HTR-8/SVneo (cell line): ENCODE results near the gene KATNA1.
"Not testable (repeated sequence)": the region's sequence is repeated elsewhere in the genome, so short reads cannot be mapped to it uniquely, and the experiment has no call there.

Source experiments
- DNase-seq: peaks from one replicate; pipeline ENCODE4 v3.0.0; 2011; ENCODE audit warnings: low spot score, mixed read lengths; ENCODE audit not compliant: insufficient read length
- FAIRE-seq: peaks from 2 replicates; lab custom pipeline; 2011; peaks lifted over from hg19 to GRCh38; lab: Jason Lieb, UNC

KATNA1 gene

DNA sequence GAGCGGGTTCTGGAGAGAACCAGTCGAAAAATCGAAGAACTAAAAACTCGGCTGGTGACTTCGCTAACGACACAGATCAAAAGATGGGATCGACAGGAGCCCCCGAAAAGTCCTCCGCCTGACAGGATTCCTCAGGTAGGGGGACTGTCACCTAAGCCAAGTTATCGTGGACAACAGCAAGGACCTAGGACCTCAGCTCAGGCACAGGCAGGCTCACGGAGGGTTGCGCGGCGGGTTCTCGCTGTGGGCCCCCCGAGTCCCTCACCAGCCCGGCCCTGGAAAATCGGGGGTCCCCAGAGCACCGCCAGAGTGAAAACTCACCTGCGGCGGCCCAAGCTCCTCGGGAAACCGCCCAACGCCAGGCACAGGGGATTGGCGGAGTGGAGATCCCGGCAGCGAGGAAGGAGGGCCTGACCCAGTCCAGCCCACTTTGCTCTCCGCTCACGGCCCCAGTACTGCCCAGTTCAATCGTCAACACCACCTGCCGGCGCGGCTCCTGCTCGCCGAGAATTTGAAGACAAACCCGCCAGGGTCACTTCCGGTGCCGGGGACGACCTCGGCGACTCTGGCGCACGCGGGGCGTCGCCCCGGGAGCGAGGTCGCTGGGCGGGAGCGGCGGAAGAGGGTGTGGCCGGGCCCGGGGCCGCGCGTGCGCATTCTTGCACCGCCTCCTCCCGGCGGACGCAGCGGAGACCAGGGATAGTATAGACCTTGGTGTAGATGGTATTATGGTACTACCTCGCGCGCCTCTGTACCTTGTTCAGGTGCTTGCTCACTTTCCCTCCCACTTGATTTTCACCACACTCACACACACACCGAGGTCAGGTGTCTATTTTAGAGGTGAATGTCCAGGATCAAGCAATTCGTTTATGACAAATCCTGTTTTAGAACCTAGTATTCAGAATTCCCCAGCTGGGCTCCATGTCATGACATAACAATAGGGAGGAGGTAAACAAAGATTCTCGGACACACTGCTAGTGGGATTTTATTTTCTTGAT, at the start of gene KATNA1:
Gene KATNA1, minus strand, starts transcription at position 567 of the 998 bp plus-strand sequence. CDS start 10,167 bp downstream, outside the sequence.
- peak; percentile 87 for DNase-seq

DNA sequence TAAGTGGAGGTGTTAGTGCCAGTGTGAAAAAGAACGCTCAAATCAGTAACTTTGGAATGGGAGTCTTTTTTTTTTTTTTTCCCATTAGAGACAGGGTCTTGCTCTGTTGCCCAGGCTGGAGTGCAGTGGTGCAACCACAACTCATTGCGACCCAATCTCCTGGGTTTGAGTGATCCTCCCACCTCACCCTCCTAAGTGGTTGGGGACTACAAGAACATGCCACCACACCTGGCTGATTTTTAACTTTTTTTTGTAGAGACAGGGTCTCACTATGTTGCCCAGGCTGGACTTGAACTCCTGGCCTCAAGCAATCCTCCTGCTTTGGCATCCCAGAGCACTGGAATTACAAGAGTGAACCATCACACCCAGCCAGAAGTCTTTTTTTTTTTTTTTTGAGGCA, 49.7 kb upstream of the KATNA1 start:
- no peak for DNase-seq
- FAIRE-seq, result no peak

More for the DNA sequence above, at the start of gene KATNA1:
- peak; percentile 89 for FAIRE-seq

DNA sequence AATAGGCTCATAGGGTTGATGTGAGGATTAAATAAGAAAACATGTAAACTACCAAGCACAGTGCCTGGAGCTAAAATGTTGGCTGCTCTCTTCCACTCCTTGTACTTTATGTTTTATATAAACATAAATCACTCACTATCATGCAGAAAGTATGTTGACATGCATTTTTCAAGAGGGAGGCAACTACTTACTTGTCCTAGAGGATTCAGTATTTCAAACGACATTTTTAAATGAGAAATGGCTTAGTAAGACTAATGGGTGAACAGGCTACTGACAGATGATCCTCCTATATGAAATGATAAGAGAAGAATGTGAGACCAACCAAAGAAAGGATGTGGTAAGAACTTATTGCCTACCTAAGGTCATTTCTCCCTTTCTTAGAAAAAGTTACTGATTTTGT, 48.4 kb upstream of the KATNA1 start:
- no peak for FAIRE-seq
- peak; percentile 27 for DNase-seq

DNA sequence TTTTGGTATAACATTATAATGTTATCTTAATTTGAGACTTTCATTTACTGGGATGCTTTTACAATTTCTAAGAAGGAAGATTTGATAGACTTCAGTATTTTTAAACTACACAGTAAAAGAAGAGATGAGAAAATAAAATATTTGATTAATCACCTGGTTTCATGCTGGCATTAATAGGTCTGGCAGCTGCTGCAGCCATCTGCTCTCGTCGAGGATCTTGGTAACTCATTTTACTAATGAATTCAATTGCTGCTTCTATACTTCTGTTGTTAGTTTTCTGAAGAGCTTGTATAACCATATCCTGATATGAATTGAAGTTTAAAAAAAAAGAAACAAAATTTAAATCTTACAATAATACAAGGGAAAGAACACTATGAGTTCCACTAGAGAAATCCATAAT, 46.4 kb upstream of the KATNA1 start:
- FAIRE-seq, result no peak
- no peak for DNase-seq

DNA sequence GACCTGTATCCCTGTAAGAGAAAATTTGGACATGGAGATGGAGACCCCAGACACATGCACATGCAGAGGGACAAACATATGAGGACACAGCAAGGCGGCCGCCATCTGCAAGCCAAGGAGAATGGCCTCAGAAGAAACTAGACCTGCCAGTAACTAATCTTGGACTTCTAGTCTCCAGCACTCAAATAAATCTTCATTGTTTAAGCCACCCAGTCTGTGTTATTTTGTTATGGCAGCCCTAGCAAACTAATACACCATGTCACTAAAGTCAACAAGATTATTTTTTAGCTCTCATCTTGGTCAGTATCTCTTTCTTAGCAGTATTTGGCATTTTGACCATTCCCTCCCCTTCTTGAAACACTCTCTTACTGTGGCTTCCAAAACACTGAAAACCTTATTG, 42.7 kb upstream of the KATNA1 start:
- DNase-seq (no peak), FAIRE-seq (no peak)

DNA sequence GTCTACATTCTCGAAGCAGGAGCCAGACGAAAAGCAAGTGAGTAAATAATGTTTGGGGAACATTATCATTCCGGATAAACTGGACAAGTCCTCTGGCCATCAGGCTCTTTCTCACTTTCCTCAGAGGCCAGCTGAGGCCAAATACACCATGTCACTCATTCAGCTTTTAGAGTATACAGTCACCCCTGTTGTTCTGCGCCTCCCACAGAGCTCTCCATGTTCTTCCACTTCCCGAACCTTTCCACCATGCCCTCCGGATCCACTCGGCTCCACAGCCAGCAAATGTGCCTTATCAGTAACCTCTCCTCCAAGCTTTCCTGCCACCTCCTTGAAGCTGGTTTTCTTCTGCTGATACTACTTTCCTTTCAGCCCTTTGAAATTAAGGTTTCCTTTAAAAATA, 37.7 kb upstream of the KATNA1 start:
- DNase-seq, result no peak
- FAIRE-seq, result no peak

DNA sequence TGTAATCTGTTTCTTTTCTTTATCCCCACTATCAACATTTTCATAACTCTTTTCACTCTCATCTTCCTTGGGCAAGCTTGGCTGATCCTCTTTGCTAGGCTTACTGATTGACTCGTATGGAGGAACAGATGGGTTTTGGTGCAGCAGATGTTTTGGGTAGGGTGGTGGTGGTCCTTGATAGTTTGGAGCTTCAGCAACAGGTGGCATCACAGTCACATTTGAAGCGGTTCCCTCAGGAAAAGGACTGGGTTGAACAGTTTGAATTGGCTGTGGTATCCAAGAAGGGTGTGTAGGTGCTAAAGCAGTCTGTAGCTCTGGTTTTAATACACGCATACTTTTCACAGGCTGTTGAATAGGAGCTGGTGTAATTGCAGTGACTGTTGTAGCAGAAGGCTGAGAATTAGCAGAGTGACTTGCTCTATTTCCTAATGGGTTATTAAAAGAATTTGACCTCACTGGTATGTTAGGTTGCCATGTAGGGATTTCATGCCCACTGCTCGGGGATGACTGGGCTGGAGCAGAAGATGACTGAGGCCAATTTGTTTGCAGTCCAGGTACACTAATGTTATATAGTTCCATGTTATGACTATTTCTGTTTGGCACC, 34.8 kb upstream of the KATNA1 start:
- FAIRE-seq, result no peak

DNA sequence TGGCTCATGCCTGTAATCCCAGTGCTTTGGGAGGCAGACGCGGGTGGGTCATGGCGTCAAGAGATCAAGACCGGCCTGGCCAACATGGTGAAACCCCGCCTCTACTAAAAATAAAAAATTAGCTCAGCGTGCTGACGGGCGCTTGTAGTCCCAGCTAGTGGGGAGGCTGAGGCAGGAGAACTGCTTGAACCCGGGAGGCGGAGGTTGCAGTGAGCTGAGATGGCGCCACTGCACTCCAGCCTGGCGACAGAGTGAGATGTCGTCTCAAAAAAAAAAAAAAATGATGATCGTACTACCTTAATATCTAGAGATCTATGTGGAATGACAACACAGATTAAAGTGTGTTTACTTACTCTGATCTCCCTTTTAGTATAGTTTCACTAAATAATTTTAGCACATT, 33.3 kb upstream of the KATNA1 start:
- not testable (repeated sequence) for FAIRE-seq

More for the DNA sequence above, 34.8 kb upstream of the KATNA1 start:
- no peak for DNase-seq

DNA sequence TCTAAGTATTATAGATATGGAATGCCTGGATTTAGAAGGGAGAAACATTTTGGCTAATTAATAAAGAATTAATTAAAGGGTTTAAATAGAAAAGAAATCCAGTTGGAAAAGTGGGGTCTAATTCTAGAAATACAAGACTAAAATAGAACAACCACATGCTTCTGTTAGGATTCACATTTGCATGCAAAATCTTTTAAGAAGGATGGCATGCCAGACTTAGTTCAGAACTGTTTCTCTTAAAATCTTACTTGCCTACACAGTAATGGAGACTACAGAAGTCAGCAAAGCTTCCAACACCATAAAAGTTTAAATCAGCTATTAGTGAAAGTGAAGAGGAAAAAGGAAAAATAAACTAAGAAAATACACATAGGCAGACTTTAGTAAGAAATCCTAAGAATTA, 32.7 kb upstream of the KATNA1 start:
- FAIRE-seq (no peak), DNase-seq (no peak)

More for the DNA sequence above, 33.3 kb upstream of the KATNA1 start:
- not testable (repeated sequence) for DNase-seq

DNA sequence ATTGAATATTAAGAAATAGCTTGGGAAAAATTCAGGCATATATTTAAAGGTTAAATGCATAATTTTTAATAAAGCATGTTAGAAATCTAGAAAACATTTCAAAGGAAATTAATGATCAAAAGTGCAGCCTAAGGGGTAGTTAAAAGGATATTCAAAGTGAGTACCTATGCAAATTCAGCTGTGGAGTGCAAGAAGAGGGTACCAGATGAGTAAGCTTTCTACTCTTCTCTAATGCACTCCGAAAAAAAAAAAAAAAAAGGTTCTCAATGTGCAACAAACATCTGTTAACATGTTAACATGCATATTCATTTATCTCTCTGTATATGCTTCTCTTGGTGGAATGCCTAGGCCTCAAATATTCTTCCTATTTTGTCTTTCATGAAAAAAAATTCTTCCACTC, 32.0 kb upstream of the KATNA1 start:
- DNase-seq, result no peak

DNA sequence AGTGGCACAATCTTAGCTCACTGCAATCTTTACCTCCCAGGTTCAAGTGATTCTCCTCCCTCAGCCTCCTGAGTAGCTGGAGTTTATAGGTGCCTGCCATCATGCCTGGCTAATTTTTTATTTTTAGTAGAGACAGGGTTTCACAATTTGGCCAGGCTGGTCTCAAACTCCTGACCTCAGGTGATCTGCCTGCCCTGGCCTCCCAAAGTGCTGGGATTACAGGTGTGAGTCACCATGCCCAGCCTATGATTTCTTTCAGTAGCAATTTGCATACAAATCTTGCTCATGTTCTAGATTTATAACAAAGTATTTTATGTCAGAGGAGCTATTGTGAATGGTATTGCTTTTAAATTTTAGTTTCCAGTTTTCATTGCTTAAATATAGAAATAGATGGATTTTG, 23.8 kb upstream of the KATNA1 start:
- FAIRE-seq, DNase-seq: not testable (repeated sequence)

More for the DNA sequence above, 32.0 kb upstream of the KATNA1 start:
- FAIRE-seq, result no peak

DNA sequence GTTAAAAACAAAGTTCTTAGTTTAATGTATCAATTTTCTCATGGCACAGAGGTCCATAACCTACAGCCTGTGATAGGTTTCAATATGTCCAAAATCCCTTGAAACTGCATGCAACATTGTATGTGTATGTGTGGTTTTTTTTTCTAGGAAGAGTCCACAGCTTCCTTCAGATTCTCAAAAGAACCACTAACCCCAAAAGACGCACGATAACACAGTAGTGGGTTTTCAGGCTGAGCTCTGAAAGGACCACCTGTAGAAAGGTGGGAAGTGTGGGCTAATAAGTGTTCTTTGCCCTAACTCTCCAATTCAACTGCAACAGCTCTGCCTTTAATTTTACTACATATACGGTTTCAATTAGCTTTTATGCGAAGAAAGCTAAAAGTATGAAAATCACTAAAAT, 11.5 kb upstream of the KATNA1 start:
- no peak for FAIRE-seq
- DNase-seq, result no peak

DNA sequence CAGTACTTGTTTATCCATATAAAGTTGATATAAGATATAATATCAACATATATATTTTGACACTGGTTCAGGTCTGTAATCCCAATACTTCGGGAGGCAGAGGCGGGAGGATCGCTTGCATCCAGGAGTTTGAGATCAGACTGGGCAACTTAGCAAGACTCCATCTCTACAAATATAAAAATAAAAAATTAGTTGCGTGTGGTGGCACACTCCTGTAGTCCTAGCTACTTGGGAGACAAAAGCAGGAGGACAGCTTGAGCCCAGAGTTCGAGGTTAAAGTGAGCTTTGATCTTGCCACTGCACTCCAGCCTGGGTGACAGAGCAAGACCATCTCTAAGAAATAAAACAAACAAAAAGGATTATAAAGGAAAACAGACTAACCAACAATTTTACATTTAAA, 8.9 kb upstream of the KATNA1 start:
- DNase-seq (no peak), FAIRE-seq (no peak)

DNA sequence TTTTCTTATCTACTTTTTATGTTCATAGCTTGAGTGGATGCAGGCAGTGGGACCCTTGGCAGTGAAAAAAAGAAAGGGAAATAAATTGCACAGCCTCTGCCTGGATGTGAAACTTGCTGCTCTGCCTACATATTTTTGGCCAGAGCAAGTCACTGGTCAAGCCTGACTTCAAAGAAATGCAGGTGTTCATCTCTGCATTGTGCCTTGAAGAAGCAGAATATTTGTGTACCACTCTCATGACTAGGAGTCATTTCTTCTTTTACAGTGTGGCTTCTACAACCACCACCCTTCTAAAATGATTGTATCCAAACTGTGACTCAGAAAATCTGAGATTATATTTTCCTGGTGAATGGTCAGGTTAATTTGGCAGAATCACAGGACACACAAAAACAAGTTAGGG, 2.5 kb upstream of the KATNA1 start:
- DNase-seq, result no peak
- FAIRE-seq, result no peak

DNA sequence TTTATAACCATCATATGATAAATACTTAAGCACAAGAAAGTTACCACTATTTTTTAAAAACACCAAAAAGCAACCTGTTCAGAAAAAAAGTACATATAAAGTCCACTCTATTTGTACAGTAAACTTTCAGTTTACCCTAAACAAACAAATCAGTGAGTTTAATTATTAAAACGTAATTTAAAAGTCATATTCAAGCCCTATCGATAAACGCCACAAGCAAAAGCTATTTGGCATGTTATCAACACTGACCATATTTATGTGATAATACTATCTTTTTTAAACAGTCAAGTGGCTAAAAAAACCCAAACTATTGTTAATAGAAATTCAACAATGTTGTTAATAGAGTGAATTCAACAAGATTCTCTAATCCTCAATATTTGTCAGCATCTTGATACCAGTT, 1.9 kb downstream of the KATNA1 start:
- no peak for FAIRE-seq
- DNase-seq, result no peak

DNA sequence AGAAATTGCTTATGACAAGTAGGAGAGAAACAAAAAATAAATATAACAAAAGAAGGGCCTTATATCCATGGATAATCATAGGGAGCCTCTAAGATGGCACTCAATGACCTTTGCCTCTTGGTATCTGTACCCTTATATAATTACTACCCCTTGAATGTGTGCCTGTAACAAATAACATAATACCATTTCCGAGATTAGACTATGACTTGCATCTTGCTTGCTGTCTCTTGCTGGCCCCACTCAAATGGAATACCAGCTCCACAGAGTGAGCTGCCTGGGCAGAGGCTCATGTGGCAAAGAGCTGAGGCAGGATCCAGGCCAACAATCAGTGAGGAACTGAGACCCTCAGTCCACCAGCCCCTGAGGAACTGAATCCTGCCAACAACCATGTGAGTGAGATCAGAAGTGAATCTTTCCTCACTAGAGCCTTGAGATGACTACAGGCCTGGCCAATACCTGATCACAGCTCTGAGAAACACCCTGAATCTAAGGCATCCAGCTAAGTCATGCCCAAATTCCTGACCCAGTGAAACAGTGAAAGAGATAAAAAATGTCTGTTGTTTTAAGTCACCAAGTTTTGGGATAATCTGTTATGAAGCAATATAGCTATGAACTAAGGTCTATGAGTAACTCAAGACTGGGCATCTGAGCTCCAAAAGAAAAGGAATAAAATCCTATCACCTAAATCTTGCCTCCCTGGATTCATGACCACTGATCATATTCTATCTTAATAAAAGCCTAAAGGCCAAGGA, 5.5 kb downstream of the KATNA1 start:
- DNase-seq (no peak), FAIRE-seq (no peak)

DNA sequence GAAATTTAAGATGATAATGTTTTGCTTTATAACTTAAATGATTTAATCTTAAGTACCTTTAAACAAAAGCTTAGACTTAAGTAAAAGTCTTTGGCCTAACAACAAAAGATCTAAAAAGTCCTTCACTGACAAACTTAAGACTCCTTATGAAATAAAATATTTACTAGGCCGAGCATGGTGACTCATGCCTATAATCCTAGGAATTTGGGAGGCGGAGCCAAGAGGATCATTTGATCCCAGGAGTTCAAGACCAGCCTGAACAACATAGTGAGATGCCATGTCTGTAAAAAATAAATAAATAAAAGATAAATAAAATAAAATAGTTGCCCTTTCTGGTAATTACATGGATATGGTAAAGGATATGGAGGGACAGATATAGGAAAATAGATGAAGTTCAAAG, 12.4 kb downstream of the KATNA1 start:
- no peak for DNase-seq
- no peak for FAIRE-seq

DNA sequence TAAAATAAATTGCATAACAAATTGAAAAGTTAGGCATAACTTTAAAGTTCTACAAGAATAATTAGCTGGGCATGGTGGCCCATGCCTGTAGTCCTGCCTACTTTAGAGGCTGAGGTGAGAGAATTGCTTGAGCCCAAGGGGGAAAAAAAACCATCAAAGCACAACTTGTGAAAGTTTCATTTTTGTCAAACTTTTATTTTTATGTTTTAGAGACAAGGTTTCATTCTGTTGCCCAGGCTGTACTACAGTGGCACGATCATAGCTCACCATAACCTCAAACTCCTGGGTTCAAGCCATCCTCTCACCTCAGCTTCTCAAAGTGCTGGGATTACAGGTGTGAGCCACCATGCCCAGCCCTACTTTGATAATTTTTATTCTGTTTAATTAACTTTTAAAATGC, 14.2 kb downstream of the KATNA1 start:
- no peak for FAIRE-seq
- no peak for DNase-seq

DNA sequence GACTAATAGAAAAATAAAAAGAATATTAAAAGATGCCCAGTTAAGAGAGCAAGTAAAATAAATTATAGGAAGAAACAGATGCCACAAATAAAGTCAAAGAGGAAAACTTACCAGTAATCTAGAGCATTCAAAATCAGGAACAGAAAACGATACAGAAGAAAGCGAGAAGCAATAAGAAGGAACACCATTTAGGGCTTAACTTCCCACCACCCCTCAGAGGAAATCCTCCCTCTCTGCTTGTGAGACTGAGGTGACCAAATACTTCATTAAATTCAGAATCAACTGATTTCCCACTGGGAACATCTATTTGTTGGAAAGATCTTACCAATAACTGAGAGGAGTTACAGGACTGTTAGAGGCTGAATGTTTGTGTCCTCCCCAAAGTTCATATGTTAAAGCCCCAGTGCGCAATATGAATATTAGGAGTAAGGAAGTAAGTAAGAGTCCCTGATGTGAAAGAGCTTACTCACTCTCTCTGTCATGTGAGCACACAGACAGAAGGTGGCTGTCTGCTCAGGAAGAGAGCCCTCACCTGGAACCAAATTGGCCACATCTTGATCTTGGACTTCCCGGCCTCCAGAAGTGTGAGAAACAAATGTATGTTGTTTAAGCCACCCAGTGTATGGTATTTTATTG, 19.5 kb downstream of the KATNA1 start:
- no peak for DNase-seq
- no peak for FAIRE-seq

DNA sequence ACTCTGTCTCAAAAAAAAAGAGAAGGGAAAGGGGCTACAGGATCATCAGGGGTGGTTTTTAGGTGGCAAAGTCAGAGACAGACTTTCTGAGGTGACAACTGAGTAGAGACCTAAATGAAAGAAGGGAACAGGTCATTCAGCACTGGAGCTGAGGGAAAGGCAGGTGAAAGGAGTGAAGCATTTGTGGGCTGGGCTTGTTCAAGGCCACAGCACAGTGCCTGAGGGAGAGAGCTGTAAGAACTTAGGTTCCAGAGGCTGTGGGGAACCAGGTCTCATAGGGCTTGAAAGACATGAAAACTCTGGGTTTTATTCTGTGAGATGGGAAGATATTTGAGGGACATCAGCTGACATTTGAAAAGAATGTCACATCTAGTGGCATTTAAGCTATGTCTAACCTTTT, 20.8 kb downstream of the KATNA1 start:
- DNase-seq (no peak), FAIRE-seq (no peak)
